Central memory CD8-positive, alpha-beta T cell (primary cell): ENCODE results near the gene MRPL49.

Source experiments
- ATAC-seq: fragments of 150-1000 bp; cut with Tn5 transposase; replicated peaks from 2 replicates; pipeline ENCODE4 v1.10.0; 2022; ENCODE audit warnings: mild to moderate bottlenecking, moderate FRiP score, moderate number of reproducible peaks; ENCODE audit not compliant: poor library complexity, severe bottlenecking; ENCODE audit errors: extremely low read depth
- DNase-seq, 2 donors: peaks; one replicate each; pipeline ENCODE4 v3.0.0; 2021; ENCODE audit warnings: low spot score in 2 of 2
- H3K27ac Mint-ChIP-seq: one replicate; pipeline ENCODE4 v1.8.0; 2022; ENCODE audit warnings: low read depth, mild to moderate bottlenecking, moderate library complexity, mixed read lengths
- H3K27me3 Mint-ChIP-seq: one replicate; pipeline ENCODE4 v1.8.0; 2022; ENCODE audit warnings: mixed read lengths
- H3K36me3 Mint-ChIP-seq: one replicate; pipeline ENCODE4 v1.8.0; 2022; ENCODE audit warnings: mild to moderate bottlenecking, moderate library complexity, mixed read lengths; ENCODE audit not compliant: insufficient read depth
- H3K4me1 Mint-ChIP-seq: one replicate; pipeline ENCODE4 v1.8.0; 2022; ENCODE audit warnings: mixed read lengths
- H3K4me3 Mint-ChIP-seq: one replicate; pipeline ENCODE4 v1.8.0; 2022; ENCODE audit warnings: mild to moderate bottlenecking, moderate library complexity, mixed read lengths
- H3K9me3 Mint-ChIP-seq: one replicate; pipeline ENCODE4 v1.8.0; 2022; ENCODE audit warnings: mixed read lengths

MRPL49 gene

GRCh38 chr11:65108469-65109123 lies 13.5 kb upstream of the MRPL49 start:
- Mint-ChIP-seq H3K36me3 (peaks cover 32% of the 10 kb centered on the region), H3K4me3 (no peak overlapping the region), H3K27ac (no peak overlapping the region), H3K27me3 (no peaks in the 10 kb centered on the region), H3K9me3 (no peaks in the 10 kb centered on the region), H3K4me1 (peaks cover 34% of the 10 kb centered on the region)
- ATAC-seq = no peak
- no peak for DNase-seq

GRCh38 chr11:65109231-65110198 lies 12.6 kb upstream of the MRPL49 start:
- H3K4me1 Mint-ChIP-seq = peaks cover 33% of the 10 kb centered on the region
- no peaks in the 10 kb centered on the region for H3K9me3 Mint-ChIP-seq
- DNase-seq (no peak), ATAC-seq (no peak)
- H3K27me3 Mint-ChIP-seq = no peaks in the 10 kb centered on the region
- peak overlapping the region; percentile 69 for H3K27ac Mint-ChIP-seq
- H3K36me3 Mint-ChIP-seq = peaks cover 34% of the 10 kb centered on the region
- no peak overlapping the region for H3K4me3 Mint-ChIP-seq

- peak overlapping the region; percentile 95 for H3K4me3 Mint-ChIP-seq
- no peaks in the 10 kb centered on the region for H3K27me3 Mint-ChIP-seq
- peak overlapping the region; percentile 69 for H3K27ac Mint-ChIP-seq
- no peaks in the 10 kb centered on the region for H3K9me3 Mint-ChIP-seq
- H3K36me3 Mint-ChIP-seq = peaks cover 31% of the 10 kb centered on the region
- DNase-seq (peak; percentile 95 to 99), ATAC-seq (peak; percentile 57)
- H3K4me1 Mint-ChIP-seq = peaks cover 33% of the 10 kb centered on the region
These were observed 11.7 kb upstream of the MRPL49 start for GRCh38 chr11:65110354-65110861.

GRCh38 chr11:65111159-65111743 lies 10.9 kb upstream of the MRPL49 start:
- ATAC-seq = no peak
- Mint-ChIP-seq H3K36me3 (peaks cover 27% of the 10 kb centered on the region), H3K4me3 (peak overlapping the region; percentile 95), H3K4me1 (peaks cover 33% of the 10 kb centered on the region), H3K9me3 (no peaks in the 10 kb centered on the region), H3K27ac (peak overlapping the region; percentile 98), H3K27me3 (no peaks in the 10 kb centered on the region)
- no peak for DNase-seq

GRCh38 chr11:65111744-65112545 lies 10.2 kb upstream of the MRPL49 start, which contains the start of gene TM7SF2:
TSS of gene TM7SF2 (plus strand) at chr11:65111872. CDS start at chr11:65112016, 144 bp downstream.
- DNase-seq = peak; percentile 87 to 88
- Mint-ChIP-seq H3K4me1 (peaks cover 33% of the 10 kb centered on the region), H3K27ac (peak within 1 kb of the TSS; percentile 98), H3K27me3 (no peaks in the 10 kb centered on the region), H3K4me3 (peak within 1 kb of the TSS; percentile 95), H3K36me3 (peaks cover 28% of the 10 kb centered on the region), H3K9me3 (no peaks in the 10 kb centered on the region)
- ATAC-seq = peak; percentile 72

- Mint-ChIP-seq H3K4me3 (peak overlapping the region; percentile 95), H3K9me3 (no peaks in the 10 kb centered on the region), H3K27me3 (no peaks in the 10 kb centered on the region), H3K27ac (peak overlapping the region; percentile 98), H3K36me3 (peaks cover 32% of the 10 kb centered on the region), H3K4me1 (peaks cover 37% of the 10 kb centered on the region)
- ATAC-seq (peak; percentile 58), DNase-seq (peak; percentile 62 to 71)
These were observed 9.4 kb upstream of the MRPL49 start for GRCh38 chr11:65112546-65113360.

GRCh38 chr11:65113361-65113756 lies 8.8 kb upstream of the MRPL49 start:
- H3K9me3 Mint-ChIP-seq = no peaks in the 10 kb centered on the region
- H3K36me3 Mint-ChIP-seq = peaks cover 34% of the 10 kb centered on the region
- ATAC-seq (no peak), DNase-seq (no peak)
- H3K4me3 Mint-ChIP-seq = peak overlapping the region; percentile 95
- no peaks in the 10 kb centered on the region for H3K27me3 Mint-ChIP-seq
- peaks cover 41% of the 10 kb centered on the region for H3K4me1 Mint-ChIP-seq
- peak overlapping the region; percentile 98 for H3K27ac Mint-ChIP-seq

GRCh38 chr11:65113839-65114238 lies 8.3 kb upstream of the MRPL49 start:
- Mint-ChIP-seq H3K9me3 (no peaks in the 10 kb centered on the region), H3K4me3 (peak overlapping the region; percentile 95), H3K4me1 (peaks cover 41% of the 10 kb centered on the region), H3K36me3 (peaks cover 39% of the 10 kb centered on the region), H3K27ac (peak overlapping the region; percentile 98), H3K27me3 (no peaks in the 10 kb centered on the region)
- DNase-seq = no peak
- no peak for ATAC-seq

- Mint-ChIP-seq H3K36me3 (peaks cover 38% of the 10 kb centered on the region), H3K9me3 (no peaks in the 10 kb centered on the region), H3K4me1 (peaks cover 41% of the 10 kb centered on the region), H3K27ac (no peak overlapping the region), H3K27me3 (no peaks in the 10 kb centered on the region), H3K4me3 (peak overlapping the region; percentile 95)
- ATAC-seq (no peak), DNase-seq (no peak)
These were observed 7.5 kb upstream of the MRPL49 start for GRCh38 chr11:65114538-65115171.

GRCh38 chr11:65115361-65116082 lies 6.6 kb upstream of the MRPL49 start:
- peak overlapping the region; percentile 53 for H3K27ac Mint-ChIP-seq
- no peak for DNase-seq
- peaks cover 35% of the 10 kb centered on the region for H3K4me1 Mint-ChIP-seq
- ATAC-seq = no peak
- peak overlapping the region; percentile 40 for H3K4me3 Mint-ChIP-seq
- peaks cover 40% of the 10 kb centered on the region for H3K36me3 Mint-ChIP-seq
- no peaks in the 10 kb centered on the region for H3K9me3 Mint-ChIP-seq
- no peaks in the 10 kb centered on the region for H3K27me3 Mint-ChIP-seq
